Pulmonary artery endothelial cell (primary cell): ENCODE results near the gene RUNX2. TPM values are rescaled to one million over a fixed set of nuclear protein-coding genes. Genes with fewer than 3 reads are reported as not detected.

Experiments used
- DNase-seq: peaks from one replicate; pipeline ENCODE4 v3.0.0-alpha.2; 2011; ENCODE audit warnings: low read depth, low spot score
- total RNA-seq: library from RNA; depleted of rRNA; stranded (reverse); fragments of >200 nt; gene quantifications from 2 replicates; pipeline ENCODE4 v1.2.3, GENCODE V29; 2014

The RUNX2 gene
- total RNA-seq, 1 donor from 2014 or later, result not detected

GRCh38 chr6:45513213-45513618 lies 185.1 kb downstream of the RUNX2 start:
- no peak for DNase-seq

- DNase-seq, result no peak
Observed at GRCh38 chr6:45513843-45514242, 185.7 kb downstream of the RUNX2 start.

- DNase-seq, result no peak
Observed at GRCh38 chr6:45514454-45515230, 186.5 kb downstream of the RUNX2 start.

- DNase-seq, result no peak
Observed at GRCh38 chr6:45518013-45518720, 190.0 kb downstream of the RUNX2 start.

- DNase-seq, result no peak
Observed at GRCh38 chr6:45521226-45521625, 193.1 kb downstream of the RUNX2 start.

- no peak for DNase-seq
Observed at GRCh38 chr6:45522486-45522885, 194.4 kb downstream of the RUNX2 start.

GRCh38 chr6:45527210-45527609 lies 199.1 kb downstream of the RUNX2 start:
- no peak for DNase-seq

- DNase-seq, result no peak
Observed at GRCh38 chr6:45531999-45532595, 204.0 kb downstream of the RUNX2 start.

GRCh38 chr6:45532721-45533210 lies 204.6 kb downstream of the RUNX2 start:
- no peak for DNase-seq

- DNase-seq, result no peak
Observed at GRCh38 chr6:45533386-45533785, 205.3 kb downstream of the RUNX2 start.

GRCh38 chr6:45535933-45536332 lies 207.8 kb downstream of the RUNX2 start:
- no peak for DNase-seq

- no peak for DNase-seq
Observed at GRCh38 chr6:45537539-45537938, 209.4 kb downstream of the RUNX2 start.

- no peak for DNase-seq
Observed at GRCh38 chr6:45538641-45539547, 210.8 kb downstream of the RUNX2 start.

- DNase-seq, result no peak
Observed at GRCh38 chr6:45540375-45540920, 212.3 kb downstream of the RUNX2 start.

- no peak for DNase-seq
Observed at GRCh38 chr6:45541934-45542333, 213.8 kb downstream of the RUNX2 start.

GRCh38 chr6:45543298-45544235 lies 215.4 kb downstream of the RUNX2 start:
- no peak for DNase-seq

- no peak for DNase-seq
Observed at GRCh38 chr6:45545416-45545815, 217.3 kb downstream of the RUNX2 start.

- DNase-seq, result no peak
Observed at GRCh38 chr6:45548657-45549515, 220.8 kb downstream of the RUNX2 start.

GRCh38 chr6:45552536-45552935 lies 224.4 kb downstream of the RUNX2 start:
- no peak for DNase-seq
